ENCODE measurements around the gene SLC1A2.

DNA sequence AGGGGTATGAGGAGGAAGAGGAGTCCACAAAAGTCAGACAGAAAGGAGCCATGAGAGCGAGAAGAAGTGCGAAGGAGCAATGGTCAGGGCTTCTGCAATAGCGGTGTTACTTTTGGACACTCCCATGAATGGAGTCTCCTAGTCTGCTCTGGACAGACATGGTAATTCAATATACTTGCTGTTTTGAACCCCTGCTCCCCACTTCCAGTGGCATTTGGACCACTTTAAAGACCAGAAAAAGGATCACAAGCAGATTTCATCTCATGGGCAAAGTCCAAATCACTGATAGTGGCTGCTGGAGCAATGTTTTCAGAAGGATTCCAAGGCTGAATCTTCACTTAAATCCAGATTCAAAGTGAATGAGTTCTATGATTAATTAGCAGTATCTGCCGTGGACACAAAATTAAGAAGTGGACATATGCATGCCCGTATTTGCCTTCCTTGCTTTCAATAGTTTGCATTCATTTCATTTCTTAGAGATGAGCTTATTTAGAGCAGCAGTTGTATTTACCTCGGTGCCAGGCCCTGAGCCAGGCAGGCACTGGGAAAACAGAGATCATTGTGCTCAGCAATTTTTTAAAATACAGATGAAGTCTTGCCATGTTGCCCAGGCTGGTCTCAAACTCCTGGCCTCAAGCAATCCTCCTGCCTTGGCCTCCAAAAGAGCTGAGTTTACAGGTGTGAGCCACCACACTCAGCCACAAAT lies 72.0 kb downstream of the SLC1A2 start:
- TF ChIP-seq, protein P1, sequence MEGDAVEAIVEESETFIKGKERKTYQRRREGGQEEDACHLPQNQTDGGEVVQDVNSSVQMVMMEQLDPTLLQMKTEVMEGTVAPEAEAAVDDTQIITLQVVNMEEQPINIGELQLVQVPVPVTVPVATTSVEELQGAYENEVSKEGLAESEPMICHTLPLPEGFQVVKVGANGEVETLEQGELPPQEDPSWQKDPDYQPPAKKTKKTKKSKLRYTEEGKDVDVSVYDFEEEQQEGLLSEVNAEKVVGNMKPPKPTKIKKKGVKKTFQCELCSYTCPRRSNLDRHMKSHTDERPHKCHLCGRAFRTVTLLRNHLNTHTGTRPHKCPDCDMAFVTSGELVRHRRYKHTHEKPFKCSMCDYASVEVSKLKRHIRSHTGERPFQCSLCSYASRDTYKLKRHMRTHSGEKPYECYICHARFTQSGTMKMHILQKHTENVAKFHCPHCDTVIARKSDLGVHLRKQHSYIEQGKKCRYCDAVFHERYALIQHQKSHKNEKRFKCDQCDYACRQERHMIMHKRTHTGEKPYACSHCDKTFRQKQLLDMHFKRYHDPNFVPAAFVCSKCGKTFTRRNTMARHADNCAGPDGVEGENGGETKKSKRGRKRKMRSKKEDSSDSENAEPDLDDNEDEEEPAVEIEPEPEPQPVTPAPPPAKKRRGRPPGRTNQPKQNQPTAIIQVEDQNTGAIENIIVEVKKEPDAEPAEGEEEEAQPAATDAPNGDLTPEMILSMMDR (conservative IDR thresholded peaks at IDR 0.05 in 1 of 2, IDR thresholded peaks at IDR 0.05 in 1 of 2; ENCODE audit: low read depth in 1 of 2, low read length in 2 of 2), result no peak
- no peak for TF ChIP-seq EZH2 (IDR thresholded peaks at IDR 0.05; ENCODE audit: low read length, missing control alignments)
